Retinal pigment epithelial cell (primary cell): ENCODE measurements around the gene RBMS3.
"Not testable (repeated sequence)": the region's sequence is repeated elsewhere in the genome, so short reads cannot be mapped to it uniquely, and the experiment has no call there.

Experiments used
- DNase-seq: peaks from one replicate; pipeline ENCODE4 v3.0.0-alpha.2; 2010; ENCODE audit warnings: low read depth
- H3K4me3 ChIP-seq: 2 replicates; pipeline ENCODE4 v1.5.1; 2011; ENCODE audit warnings: mild to moderate bottlenecking, low read length, control low read depth, moderate library complexity
- TF ChIP-seq, protein P1 (sequence below): conservative IDR thresholded peaks from 2 replicates; pipeline ENCODE4 v1.5.1; 2011; ENCODE audit warnings: low read depth, low read length, control low read depth, inconsistent platforms

Gene RBMS3

DNA sequence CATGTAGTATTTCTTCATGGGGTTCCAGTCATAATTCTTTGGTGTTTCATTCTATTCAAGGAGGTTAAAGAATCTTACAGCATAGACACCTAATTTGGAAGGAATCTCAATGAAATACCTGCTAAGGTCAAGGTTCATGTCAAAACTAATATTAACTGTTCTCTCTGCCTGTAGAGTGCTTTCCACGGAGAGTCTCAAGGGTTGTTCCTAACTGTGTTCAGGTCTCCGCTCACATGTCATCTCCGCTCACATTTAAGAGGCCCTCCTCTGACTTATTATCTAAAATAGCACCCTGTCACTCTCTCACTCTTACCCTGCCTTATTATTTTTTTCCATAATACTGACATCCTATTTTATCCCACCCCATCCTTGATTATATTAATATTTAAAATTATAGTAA is 239.9 kb downstream of the RBMS3 start:
- no peak for DNase-seq
- TF ChIP-seq, protein P1, sequence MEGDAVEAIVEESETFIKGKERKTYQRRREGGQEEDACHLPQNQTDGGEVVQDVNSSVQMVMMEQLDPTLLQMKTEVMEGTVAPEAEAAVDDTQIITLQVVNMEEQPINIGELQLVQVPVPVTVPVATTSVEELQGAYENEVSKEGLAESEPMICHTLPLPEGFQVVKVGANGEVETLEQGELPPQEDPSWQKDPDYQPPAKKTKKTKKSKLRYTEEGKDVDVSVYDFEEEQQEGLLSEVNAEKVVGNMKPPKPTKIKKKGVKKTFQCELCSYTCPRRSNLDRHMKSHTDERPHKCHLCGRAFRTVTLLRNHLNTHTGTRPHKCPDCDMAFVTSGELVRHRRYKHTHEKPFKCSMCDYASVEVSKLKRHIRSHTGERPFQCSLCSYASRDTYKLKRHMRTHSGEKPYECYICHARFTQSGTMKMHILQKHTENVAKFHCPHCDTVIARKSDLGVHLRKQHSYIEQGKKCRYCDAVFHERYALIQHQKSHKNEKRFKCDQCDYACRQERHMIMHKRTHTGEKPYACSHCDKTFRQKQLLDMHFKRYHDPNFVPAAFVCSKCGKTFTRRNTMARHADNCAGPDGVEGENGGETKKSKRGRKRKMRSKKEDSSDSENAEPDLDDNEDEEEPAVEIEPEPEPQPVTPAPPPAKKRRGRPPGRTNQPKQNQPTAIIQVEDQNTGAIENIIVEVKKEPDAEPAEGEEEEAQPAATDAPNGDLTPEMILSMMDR = no peak
- H3K4me3 ChIP-seq = no peak overlapping the region

DNA sequence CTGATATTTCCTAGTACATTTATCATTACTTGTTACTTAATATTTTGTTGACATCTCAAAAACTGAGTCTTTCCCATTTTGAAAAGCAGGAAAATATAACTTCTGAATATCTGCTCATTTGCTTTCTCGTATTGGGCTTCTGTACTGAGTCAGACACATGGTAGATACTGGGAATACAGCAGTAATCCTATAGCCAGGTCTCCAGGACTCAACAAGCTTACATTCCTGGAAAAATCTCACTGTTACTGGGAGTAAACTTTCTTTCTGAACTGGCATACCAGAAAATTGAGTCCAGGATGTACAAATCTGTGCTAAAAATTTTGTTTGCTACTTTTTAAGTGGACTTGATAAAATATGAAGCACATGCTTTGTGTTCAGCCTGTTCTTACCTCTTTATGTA is 240.4 kb downstream of the RBMS3 start:
- H3K4me3 ChIP-seq = no peak overlapping the region
- TF ChIP-seq, protein P1 = no peak
- no peak for DNase-seq

DNA sequence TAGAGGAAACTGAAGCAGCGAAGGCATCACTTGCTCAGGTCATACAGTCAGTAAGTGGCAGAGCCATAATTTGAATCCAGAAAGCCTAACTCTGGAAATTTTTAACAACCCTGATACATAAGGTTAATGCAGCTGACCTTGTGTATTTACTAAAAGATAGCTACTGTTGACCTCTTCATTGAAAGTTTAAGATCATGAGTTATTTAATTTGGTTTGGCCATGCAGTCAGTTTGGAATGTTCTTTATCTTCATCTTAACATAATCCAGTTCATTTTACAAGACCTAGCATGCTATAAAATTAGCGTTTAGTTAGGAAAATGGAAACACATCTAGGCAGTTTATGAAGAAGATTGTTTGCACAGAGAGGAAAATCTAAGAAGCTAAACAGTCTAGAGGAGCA is 240.9 kb downstream of the RBMS3 start:
- no peak for DNase-seq
- H3K4me3 ChIP-seq = no peak overlapping the region
- TF ChIP-seq, protein P1 = no peak

DNA sequence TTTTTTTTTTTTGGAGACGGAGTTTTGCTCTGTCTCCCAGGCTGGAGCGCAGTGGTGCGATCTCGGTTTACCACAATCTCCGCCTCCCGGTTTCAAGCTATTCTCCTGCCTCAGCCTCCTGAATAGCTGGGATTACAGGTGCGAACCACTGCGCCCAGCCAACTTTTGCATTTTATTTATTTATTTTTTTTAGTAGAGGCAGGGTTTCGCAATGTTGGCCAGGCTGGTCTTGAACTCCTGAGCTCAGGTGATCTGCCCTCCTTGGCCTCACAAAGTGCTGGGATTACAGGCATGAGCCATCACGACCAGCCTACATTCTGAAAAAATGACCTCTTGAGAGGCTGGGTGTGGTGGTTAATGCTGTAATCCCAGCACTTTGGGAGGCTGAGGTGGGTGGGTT is 243.6 kb downstream of the RBMS3 start:
- DNase-seq, H3K4me3 ChIP-seq: not testable (repeated sequence)

DNA sequence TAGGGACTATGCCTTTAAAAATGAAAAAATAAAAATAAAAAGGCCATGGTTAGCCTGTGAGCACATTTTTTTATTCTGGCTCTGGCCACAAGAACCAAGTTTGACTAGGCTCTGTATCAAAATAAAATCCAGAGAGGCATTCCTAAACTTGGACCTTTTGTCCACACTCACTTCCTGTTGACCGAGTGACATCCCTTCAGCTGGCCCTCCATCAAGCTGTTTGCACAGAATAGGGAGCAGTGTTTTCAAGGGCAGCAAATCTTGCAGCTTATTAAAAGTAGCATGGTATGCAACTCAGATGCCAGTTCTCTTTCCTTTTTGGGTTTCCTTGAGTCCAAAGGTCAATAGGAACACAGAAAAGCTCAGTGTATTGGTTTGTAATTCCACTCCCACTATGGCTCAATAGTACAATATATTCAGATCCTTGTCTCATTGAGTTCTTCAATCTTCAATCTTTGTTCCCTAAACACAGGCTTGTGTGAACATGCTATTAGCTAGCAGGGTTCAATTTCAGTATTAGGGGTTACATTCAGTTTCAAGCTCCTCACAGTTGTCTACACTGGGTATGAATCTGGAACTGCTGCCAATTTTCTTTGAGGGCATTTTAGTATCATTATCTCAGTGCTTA is 244.5 kb downstream of the RBMS3 start:
- DNase-seq = no peak
- TF ChIP-seq, protein P1 = no peak
- H3K4me3 ChIP-seq = no peak overlapping the region

DNA sequence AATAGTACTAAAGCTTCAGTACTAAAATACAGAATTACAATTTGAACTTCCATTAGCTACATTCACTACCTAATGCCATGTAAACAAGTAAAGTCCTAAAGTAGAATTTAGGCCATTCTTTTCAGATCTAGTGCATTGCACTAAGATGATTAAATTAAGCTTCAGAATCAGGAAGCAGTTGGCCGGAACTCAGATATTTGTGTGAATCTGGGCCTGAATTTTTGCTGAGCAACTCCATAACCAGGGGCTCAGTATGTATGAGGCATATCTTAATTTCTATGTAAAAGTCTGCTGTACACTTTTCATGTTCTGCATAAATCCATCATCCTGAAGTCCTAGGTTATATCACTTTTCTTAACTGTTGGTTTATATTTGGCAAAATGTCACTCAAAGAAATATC is 246.4 kb downstream of the RBMS3 start:
- TF ChIP-seq, protein P1 = no peak
- no peak for DNase-seq
- no peak overlapping the region for H3K4me3 ChIP-seq

DNA sequence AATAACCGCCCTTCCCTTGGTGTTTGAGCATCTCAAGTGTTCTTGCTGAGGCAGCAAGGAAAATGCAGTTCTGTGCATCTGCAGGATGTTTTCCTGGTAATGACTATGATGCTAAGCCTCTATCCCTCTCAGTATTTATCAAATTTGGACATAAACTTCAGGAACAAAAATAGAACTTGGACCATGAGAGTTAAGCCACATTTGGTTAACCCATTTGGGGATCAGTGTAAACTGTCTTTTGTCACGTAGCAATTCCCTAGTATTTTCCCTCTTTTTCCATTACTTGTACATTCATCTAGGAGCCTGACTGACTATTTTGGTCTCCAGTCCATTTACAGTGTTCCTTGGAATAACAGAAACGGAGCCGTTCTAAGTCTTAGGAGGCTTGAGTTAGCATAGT is 250.8 kb downstream of the RBMS3 start:
- DNase-seq = no peak
- TF ChIP-seq, protein P1 = no peak
- no peak overlapping the region for H3K4me3 ChIP-seq

DNA sequence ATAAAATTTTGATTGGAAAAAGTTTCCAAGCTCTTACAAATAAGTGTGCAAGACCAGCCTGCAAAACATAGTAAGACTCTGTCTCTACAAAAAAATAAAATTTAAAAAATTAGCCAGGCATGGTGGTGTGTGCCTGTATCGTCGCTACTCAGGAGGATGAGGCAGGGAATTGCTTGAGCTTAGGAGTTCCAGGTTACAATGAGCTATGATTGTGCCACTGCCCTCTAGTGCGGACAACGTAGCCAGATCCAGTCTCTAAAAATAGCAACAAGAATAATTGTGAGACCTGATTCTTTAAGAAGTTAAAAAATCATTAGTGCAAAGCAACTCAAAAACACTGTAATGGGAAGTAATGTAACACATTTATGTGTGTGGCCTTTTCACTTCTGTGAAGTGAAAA is 251.6 kb downstream of the RBMS3 start:
- DNase-seq = no peak
- TF ChIP-seq, protein P1 = no peak
- no peak overlapping the region for H3K4me3 ChIP-seq
